NCI-H748 (cell line): ENCODE measurements around the gene ZNF830.
"Not testable (repeated sequence)": the region's sequence is repeated elsewhere in the genome, so short reads cannot be mapped to it uniquely, and the experiment has no call there.

ENCODE experiments used
- DNase-seq: peaks from one replicate; lab custom pipeline; 2025; ENCODE audit not compliant: unreplicated experiment; lab: John Stamatoyannopoulos, UW

ZNF830 gene

GRCh38 chr17:34961093-34961911 lies at the start of gene ZNF830, which contains the start of gene CCT6B:
TSS of gene ZNF830 (plus strand) at chr17:34961540. CDS start at chr17:34961567, 27 bp downstream.
TSS of gene CCT6B (minus strand) at chr17:34961460. CDS start at chr17:34961393, 67 bp downstream.
- DNase-seq: peak; percentile 94

- DNase-seq: no peak
These were observed 48.3 kb upstream of the ZNF830 start for GRCh38 chr17:34913001-34913400.

- no peak for DNase-seq
These were observed 45.2 kb upstream of the ZNF830 start for GRCh38 chr17:34916120-34916519.

- DNase-seq: no peak
These were observed 44.0 kb upstream of the ZNF830 start for GRCh38 chr17:34917381-34917780.

GRCh38 chr17:34920676-34921075 lies 40.7 kb upstream of the ZNF830 start:
- DNase-seq: no peak

GRCh38 chr17:34926661-34927060 lies 34.7 kb upstream of the ZNF830 start:
- no peak for DNase-seq

- no peak for DNase-seq
These were observed 31.1 kb upstream of the ZNF830 start for GRCh38 chr17:34930283-34930682.

GRCh38 chr17:34950780-34951179 lies 10.6 kb upstream of the ZNF830 start:
- not testable (repeated sequence) for DNase-seq

- no peak for DNase-seq
These were observed 2.9 kb upstream of the ZNF830 start for GRCh38 chr17:34958438-34958837.

GRCh38 chr17:34974179-34974578 lies 12.8 kb downstream of the ZNF830 start:
- DNase-seq: no peak

GRCh38 chr17:34974794-34975785 lies 13.8 kb downstream of the ZNF830 start:
- no peak for DNase-seq

GRCh38 chr17:34979153-34979552 lies 17.8 kb downstream of the ZNF830 start:
- DNase-seq: no peak

GRCh38 chr17:34979650-34980352 lies 18.5 kb downstream of the ZNF830 start:
- peak; percentile 13 for DNase-seq

GRCh38 chr17:34980353-34980680 lies 19.0 kb downstream of the ZNF830 start, which contains the start of gene LIG3:
TSS of gene LIG3 (plus strand) at chr17:34980512. CDS start at chr17:34983006, 2,494 bp downstream.
- DNase-seq: peak; percentile 94

- peak; percentile 74 for DNase-seq
These were observed 19.6 kb downstream of the ZNF830 start for GRCh38 chr17:34980681-34981537.

GRCh38 chr17:34981538-34982241 lies 20.4 kb downstream of the ZNF830 start:
- DNase-seq: peak; percentile 61

GRCh38 chr17:34987232-34987631 lies 25.9 kb downstream of the ZNF830 start:
- no peak for DNase-seq

- DNase-seq: no peak
These were observed 27.3 kb downstream of the ZNF830 start for GRCh38 chr17:34988644-34989043.

GRCh38 chr17:34989473-34989872 lies 28.1 kb downstream of the ZNF830 start:
- no peak for DNase-seq
